ENCODE measurements around the gene C7.

DNA sequence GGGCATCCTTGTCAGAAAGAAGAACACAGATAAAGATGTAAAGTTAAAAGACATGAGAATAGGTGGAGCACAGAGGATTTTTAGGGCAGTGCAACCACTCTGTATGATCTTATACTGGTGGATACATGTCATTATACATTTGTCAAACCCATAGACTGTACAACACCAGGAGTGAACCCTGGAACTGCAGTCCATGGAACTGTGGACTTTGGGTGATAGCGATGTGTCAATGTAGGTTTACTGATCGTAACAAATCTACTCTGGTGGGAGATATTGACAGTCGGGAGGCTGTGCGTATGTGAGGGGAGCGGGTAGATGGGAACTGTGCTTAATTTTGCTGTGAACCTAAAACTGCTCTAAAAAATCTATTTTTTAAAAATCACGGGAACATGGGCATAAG is 101.3 kb downstream of the C7 start:
- TF ChIP-seq, protein P1, sequence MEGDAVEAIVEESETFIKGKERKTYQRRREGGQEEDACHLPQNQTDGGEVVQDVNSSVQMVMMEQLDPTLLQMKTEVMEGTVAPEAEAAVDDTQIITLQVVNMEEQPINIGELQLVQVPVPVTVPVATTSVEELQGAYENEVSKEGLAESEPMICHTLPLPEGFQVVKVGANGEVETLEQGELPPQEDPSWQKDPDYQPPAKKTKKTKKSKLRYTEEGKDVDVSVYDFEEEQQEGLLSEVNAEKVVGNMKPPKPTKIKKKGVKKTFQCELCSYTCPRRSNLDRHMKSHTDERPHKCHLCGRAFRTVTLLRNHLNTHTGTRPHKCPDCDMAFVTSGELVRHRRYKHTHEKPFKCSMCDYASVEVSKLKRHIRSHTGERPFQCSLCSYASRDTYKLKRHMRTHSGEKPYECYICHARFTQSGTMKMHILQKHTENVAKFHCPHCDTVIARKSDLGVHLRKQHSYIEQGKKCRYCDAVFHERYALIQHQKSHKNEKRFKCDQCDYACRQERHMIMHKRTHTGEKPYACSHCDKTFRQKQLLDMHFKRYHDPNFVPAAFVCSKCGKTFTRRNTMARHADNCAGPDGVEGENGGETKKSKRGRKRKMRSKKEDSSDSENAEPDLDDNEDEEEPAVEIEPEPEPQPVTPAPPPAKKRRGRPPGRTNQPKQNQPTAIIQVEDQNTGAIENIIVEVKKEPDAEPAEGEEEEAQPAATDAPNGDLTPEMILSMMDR (IDR thresholded peaks at IDR 0.05), result no peak
- TF ChIP-seq POLR2AphosphoS5 (IDR thresholded peaks at IDR 0.05) (no peak), POLR2A (IDR thresholded peaks at IDR 0.05) (no peak)

All from transverse colon (tissue), 4 donors.